GM19397 (cell line): ENCODE measurements around the gene SLC39A13.

Experiments
- ATAC-seq: cut with Tn5 transposase; IDR thresholded peaks from one replicate; pipeline ENCODE4 v1.9.1; 2021; ENCODE audit warnings: mild to moderate bottlenecking, moderate library complexity; ENCODE audit not compliant: unreplicated experiment

The SLC39A13 gene

GRCh38 chr11:47407746-47408590 is at the start of gene SLC39A13:
Gene SLC39A13 (plus strand): TSS chr11:47408590. CDS start chr11:47410095, 1,505 bp downstream.
- peak; percentile 83 for ATAC-seq

GRCh38 chr11:47358731-47359051 is 49.7 kb upstream of the SLC39A13 start:
- no peak for ATAC-seq

- no peak for ATAC-seq
Observed at GRCh38 chr11:47359162-47359561, 49.2 kb upstream of the SLC39A13 start.

DNA sequence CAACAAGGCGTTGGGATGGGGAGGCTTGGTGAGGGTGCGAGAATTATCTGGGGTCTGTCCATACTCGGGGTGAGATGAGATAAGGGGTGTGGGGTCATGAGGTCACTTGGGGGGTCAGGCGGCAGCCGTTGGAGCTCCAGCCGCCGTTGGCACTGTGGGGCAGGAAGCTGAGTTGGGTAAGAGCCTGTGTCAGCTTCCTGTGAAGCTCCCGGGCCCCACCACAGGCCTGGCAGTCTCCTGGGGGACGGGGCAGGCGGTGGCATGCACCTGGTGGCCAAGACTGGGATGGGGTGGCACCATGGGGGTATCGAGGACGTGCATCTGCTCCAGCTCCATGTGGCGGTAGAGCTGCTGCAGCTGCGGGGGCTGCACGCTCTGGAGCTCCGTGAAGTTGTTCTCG is 48.8 kb upstream of the SLC39A13 start:
- ATAC-seq: no peak

DNA sequence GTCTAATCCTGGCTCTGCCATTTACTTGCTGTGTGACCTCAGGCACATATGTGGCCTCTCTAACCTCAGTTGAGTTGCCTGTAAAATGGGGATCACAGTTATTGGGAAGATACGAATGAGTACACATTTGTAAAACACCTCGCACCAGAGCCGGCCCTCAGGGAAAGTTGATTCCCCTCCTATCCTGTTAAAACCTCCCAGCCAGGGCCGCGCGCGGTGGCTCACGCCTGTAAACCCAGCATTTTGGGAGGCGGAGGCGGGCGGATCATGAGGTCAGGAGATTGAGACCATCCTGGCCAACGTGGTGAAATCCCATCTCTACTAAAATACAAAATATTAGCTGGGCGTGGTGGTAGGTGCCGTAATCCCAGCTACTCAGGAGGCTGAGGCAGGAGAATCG is 48.0 kb upstream of the SLC39A13 start:
- ATAC-seq: no peak

- ATAC-seq: no peak
Observed at GRCh38 chr11:47361419-47361818, 47.0 kb upstream of the SLC39A13 start.

- no peak for ATAC-seq
Observed at GRCh38 chr11:47366020-47366490, 42.3 kb upstream of the SLC39A13 start.

DNA sequence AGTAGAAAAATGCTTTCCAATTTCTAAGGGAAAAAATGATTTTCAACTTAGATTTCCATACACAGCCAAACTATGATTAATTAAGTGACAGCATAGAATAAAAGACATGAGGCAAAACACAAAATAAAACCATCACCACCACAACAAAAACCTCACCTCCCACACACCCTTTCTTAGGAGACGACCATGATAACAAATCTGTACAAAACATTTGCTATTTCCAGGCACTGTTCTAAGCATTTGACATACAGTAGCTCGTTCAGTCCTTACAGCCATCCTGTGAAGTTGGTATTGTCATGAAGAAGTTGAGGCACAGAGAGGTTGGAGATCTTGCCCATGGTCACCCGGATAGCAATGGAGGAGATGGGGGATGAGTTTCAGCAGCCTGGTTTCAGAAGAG is 38.7 kb upstream of the SLC39A13 start:
- no peak for ATAC-seq

GRCh38 chr11:47372422-47372821 is 36.0 kb upstream of the SLC39A13 start:
- no peak for ATAC-seq

- no peak for ATAC-seq
Observed at GRCh38 chr11:47373876-47374719, 34.3 kb upstream of the SLC39A13 start.

- ATAC-seq: no peak
Observed at GRCh38 chr11:47374720-47375019, 33.7 kb upstream of the SLC39A13 start.

DNA sequence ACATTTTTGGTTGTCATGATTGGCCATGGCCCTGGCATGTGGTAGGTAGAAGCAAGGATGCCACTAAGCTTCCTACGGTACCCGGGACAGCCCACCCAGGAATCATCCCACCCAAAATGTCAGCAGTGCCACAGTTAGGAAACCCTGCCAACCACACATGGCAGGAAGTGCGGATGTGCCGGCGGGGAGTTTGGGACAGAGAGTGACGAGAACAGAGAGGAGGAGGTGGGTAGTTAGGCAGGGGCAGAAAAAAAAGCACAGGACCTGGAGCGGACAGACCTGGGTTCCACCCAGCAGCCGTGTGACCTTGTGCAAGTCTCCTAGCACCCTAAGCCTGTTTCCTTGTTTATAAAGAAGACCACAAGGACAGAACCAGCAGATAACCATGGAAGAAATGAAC is 33.4 kb upstream of the SLC39A13 start:
- no peak for ATAC-seq

DNA sequence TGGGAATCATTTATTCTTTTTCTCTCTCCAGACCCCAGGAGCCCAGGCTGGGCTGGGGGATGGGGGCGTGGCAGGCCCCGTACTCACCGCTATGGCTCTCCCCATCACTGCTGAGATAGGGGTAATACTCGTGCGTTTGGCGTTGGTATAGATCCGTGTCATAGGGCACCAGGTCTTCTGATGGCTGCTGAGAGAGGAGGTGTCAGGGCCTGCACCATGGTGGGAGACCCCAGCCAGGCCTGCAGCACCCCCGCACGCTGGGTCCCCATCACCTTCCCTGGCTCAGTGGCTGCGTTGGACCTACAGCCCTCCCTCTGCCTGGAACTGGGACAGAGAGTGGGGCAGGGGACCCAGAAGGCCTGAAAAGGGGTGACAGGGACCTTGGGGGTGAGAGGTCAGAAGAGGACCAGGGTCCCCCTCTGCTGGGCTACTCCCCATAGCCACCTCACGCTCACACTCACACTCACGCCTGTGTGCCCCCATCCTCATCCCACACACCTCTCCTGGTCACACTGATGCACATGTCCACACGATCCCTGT is 32.8 kb upstream of the SLC39A13 start:
- ATAC-seq: no peak

DNA sequence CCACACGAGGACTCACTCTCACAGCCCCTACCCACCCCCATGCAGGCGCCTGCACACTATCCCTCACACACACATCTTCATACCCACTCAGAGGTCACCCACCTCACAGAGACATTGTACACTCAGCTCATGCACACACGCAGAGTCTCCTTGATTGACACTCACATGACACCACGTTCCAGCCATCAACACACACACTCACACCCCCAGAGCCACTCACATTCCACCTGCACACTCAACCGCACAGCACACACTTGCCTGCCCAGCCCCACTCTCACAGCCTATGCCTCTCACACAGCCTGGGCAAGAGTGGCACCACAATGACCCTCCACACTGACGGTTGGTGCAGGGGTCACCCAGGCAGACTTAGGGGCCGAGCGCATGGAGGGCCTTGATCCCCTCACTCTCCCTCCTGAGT is 32.3 kb upstream of the SLC39A13 start:
- no peak for ATAC-seq

GRCh38 chr11:47376525-47377371 is 31.6 kb upstream of the SLC39A13 start:
- no peak for ATAC-seq

DNA sequence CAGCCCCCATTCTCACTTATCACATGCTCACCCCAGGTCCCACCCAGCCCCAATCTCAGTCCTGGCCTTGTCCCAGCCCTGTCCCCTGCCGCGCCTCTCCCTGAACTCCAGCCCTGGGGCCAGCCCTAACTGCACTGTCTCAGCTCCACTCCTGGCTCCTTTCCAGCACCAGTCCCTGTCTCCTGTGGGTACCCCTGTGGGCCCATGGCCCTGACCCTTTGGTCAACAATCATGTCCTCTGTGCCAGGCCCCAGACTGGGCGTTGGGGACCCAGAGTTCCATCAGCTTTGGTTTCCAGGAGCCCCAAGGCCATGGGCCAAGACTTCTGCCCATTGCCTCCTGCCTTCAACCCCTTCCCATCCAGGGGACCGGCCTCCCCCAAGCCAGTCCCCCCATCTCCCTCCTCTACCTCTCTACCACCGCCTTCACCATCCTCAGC is 30.8 kb upstream of the SLC39A13 start:
- no peak for ATAC-seq

- ATAC-seq: peak; percentile 79
Observed at GRCh38 chr11:47378010-47378835, 30.2 kb upstream of the SLC39A13 start, which contains the start of gene SPI1. Gene SPI1 (minus strand): TSS chr11:47378547. CDS start chr11:47378353, 194 bp downstream.

DNA sequence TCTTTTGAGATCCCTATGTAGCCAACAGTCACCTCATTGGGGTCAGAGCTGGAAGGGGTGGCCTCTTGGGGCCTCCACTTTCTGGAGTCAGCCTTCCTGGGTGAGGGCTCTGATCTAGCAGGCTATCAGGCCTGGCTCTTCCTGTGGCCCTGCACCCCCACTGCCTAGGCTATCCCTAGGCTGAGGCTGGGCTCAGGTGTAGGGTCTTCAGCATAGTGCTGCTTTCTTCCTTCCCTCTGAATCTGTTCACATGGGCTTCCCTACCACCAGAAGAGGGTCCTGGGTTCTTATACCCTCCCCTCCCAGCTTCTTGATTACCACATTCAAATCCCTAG is 29.6 kb upstream of the SLC39A13 start:
- ATAC-seq: peak; percentile 3

- ATAC-seq: no peak
Observed at GRCh38 chr11:47379317-47379716, 29.1 kb upstream of the SLC39A13 start.

DNA sequence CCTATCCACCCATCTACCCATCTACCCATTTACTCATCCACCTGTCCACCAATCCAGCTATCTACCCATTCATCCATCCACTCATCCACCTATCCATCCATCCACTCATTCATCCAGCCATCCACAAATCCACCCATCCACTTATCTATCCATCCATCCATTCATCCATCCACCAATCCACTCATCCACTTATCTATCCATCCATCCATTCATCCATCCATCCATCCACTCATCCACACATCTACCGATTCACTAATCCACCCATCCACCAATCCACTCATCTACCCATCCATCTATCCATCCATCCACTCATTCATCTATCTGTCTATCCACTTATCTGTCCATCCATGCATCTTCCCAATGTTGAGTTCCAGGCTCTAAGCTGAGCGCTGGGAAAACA is 28.3 kb upstream of the SLC39A13 start:
- no peak for ATAC-seq
